GM21786 (cell line): ENCODE measurements around the gene C10orf67.
A peak's percentile ranks its signal among the peaks of the same experiment; 100 is the strongest.
"Not testable (repeated sequence)": the region's sequence is repeated elsewhere in the genome, so short reads cannot be mapped to it uniquely, and the experiment has no call there.

Experiments used
- ATAC-seq: cut with Tn5 transposase; IDR thresholded peaks from one replicate; pipeline ENCODE4 v1.9.1; 2021; ENCODE audit not compliant: unreplicated experiment

Gene C10orf67

GRCh38 chr10:23362879-23363792, 18.5 kb upstream of the C10orf67 start:
- ATAC-seq, result peak; percentile 24

GRCh38 chr10:23362069-23362830, 17.7 kb upstream of the C10orf67 start:
- peak; percentile 68 for ATAC-seq

- no peak for ATAC-seq
Measured at GRCh38 chr10:23361665-23362064, 17.1 kb upstream of the C10orf67 start.

- no peak for ATAC-seq
Measured at GRCh38 chr10:23359692-23360380, 15.2 kb upstream of the C10orf67 start.

GRCh38 chr10:23358357-23358756, 13.8 kb upstream of the C10orf67 start:
- no peak for ATAC-seq

- ATAC-seq, result no peak
Measured at GRCh38 chr10:23354630-23355279, 10.2 kb upstream of the C10orf67 start.

GRCh38 chr10:23351926-23352519, 7.4 kb upstream of the C10orf67 start:
- ATAC-seq, result no peak

GRCh38 chr10:23350706-23351105, 6.1 kb upstream of the C10orf67 start:
- not testable (repeated sequence) for ATAC-seq

- ATAC-seq, result no peak
Measured at GRCh38 chr10:23345861-23346260, 1.3 kb upstream of the C10orf67 start.

- ATAC-seq, result no peak
Measured at GRCh38 chr10:23343591-23344240, 881 bp downstream of the C10orf67 start.

GRCh38 chr10:23342213-23342884, 2.2 kb downstream of the C10orf67 start:
- ATAC-seq, result no peak

- ATAC-seq, result no peak
Measured at GRCh38 chr10:23341004-23341403, 3.6 kb downstream of the C10orf67 start.

- no peak for ATAC-seq
Measured at GRCh38 chr10:23340354-23340753, 4.2 kb downstream of the C10orf67 start.

- no peak for ATAC-seq
Measured at GRCh38 chr10:23338886-23339285, 5.7 kb downstream of the C10orf67 start.

GRCh38 chr10:23338155-23338828, 6.3 kb downstream of the C10orf67 start:
- no peak for ATAC-seq

- no peak for ATAC-seq
Measured at GRCh38 chr10:23337616-23338015, 7.0 kb downstream of the C10orf67 start.

- ATAC-seq, result no peak
Measured at GRCh38 chr10:23331567-23332301, 12.9 kb downstream of the C10orf67 start.

GRCh38 chr10:23330948-23331347, 13.6 kb downstream of the C10orf67 start:
- no peak for ATAC-seq
